Putamen (tissue), 1 donor: Measurements from ENCODE around the gene CMIP.

Experiments used
- DNase-seq: peaks from one replicate; pipeline ENCODE4 v3.0.0-alpha.2; 2016; ENCODE audit warnings: low spot score

The CMIP gene

DNA sequence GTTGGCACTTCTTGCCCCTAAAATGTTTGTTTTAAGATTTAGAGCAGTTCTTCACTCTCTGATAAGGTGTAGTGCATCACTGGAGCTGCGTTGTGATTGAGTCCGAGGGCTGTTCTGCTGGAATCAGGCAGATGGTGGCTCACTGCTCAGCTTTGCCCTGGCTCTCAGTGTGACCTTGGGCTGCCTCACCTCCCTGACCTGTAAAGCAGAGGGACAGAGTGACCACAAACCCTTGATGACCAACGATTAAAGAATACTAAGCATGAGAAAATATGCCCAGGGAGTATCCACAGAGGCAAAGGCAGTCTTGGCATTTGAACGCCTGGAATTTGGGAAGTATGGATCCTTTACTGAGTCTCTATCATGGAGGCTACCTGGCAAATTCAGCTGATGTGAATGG is 18.1 kb downstream of the CMIP start:
- no peak for DNase-seq

DNA sequence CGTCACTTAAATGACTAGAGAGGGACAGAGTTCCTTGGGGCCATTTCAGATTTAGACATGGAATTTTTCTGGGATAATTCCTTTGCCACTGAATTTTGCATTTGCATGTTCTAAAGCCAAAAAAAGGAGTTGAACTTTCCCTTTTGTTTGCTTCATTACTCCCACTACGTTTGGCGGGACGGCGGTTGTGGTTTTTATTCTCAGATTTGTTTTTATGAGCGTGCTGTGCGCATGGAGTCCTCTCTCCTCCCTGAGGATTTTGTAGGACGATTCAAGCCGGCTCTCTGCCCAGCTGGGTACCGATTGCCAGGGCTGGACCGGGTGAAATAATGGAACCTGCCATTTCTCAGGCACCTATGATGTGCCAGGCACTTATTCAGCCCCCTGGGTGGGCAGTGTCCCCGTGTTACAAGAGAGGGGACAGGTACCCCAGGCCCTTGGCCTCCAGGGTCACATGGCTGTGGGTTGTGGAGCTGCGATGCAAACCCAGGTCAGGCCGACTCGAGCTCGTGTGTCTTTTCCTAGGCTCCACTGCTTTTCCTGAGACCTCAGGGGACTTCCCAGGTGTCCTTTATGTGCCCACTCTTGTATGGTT is 18.8 kb downstream of the CMIP start:
- no peak for DNase-seq

DNA sequence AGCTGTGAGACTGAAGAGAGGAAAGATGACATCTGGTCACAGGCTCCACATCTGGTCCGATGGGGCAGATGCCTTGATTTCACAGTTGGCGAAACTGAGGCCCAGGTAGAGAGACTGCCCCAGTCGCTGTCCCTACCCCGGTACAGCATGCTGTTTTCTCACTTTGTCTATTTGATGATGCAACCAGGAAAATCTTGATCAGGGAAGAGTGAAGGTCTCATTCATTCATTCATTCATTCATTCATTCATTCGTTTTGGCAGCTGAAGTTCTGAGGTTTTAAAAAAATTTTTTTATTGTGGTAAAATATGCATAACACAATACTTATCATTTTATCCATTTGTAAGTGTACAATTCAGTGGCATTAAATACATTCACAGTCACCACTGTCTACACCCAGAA is 19.7 kb downstream of the CMIP start:
- DNase-seq: no peak

DNA sequence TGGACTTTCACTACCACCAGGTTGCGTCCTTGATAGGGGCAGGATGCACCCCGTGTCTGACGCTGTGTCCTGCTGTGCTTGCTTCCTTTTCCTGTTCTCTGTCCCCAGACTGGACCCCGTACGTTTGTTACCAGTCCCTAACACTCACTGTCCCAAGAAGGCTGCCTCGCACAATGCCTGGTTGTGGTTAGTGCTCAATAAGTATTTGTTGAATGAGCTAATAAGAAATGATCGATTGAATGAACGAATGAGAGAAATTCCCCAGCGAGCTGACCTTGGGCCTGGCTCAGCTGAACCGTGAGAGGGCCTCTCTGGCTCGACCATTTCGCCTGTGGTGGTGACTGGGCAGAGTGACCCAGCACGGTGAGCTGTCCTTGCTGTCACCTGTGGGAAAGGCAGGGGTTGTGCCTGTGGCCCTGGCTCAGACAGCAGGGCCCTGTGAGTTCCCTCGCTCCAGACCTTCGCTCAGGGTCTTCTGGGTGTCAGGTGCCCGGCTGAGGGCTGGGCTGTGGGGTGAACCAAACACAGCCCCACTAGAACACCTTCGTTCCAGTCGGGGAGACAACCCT is 20.9 kb downstream of the CMIP start:
- no peak for DNase-seq

DNA sequence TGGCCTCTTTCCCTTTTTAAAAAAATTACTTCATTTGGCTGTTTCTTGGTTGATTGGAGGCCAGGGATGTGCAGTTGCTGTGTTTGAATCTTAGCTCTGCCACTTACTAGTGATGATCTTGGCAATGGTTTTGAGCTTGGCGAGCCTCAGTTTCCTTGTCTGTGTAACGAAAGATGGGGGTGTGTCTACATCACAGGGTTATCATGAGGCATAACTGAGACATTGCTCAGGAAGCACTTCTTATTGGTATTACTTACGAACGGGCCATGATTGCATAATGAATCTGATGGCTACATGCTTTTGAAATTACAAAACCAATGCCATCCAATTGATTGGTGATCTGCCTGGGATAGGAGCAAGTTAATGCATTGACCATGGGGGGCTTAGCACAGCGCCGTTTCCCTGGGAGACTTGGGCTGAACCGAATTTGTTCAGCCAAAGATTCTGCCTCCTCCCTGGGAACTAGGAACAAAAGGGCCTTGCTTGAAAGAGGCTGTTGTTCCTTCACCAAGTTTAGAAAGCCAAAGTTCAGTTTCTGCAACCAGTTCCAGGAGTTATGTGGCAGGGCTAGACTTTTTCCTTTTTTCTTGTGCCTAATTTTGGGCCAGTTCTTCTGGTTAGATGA is 21.9 kb downstream of the CMIP start:
- DNase-seq: no peak

DNA sequence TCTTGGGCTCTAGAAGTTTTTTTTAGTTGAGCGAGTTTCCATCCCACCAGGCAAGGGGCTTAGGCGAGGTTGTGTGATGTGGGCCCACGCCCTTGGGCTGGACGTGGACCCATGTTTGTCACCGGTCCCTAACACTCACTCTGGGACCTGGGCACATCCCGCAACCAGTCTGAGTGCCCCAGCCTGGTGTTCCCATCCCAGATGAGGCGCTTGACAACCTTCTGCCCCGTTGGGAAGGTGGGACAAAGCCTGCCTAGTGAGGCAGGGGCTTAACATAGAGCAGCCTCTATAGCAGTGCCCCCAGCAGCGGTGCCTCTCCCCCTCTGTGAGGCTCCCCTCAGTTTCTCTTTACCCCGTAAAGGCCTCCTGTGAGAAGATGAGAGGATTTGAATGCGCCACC is 22.5 kb downstream of the CMIP start:
- DNase-seq: no peak

DNA sequence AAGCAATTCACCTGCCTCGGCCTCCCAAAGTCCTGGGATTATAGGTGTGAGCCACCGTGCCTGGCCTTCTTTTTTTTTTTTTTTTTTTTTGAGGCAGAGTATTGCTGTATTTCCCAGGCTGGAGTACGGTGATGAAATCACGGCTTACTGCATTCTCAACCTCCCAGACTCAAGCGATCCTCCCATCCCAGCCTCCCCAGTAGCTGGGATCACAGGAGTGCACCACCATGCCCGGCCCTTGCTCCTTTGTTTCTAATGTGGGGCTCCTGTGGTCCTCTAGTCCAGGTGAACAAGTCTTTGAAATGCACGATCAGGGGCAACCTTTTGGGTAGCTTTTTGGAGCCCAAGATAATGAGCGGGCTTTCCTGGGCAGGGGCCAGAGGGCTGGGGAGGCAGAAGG is 23.2 kb downstream of the CMIP start:
- no peak for DNase-seq

DNA sequence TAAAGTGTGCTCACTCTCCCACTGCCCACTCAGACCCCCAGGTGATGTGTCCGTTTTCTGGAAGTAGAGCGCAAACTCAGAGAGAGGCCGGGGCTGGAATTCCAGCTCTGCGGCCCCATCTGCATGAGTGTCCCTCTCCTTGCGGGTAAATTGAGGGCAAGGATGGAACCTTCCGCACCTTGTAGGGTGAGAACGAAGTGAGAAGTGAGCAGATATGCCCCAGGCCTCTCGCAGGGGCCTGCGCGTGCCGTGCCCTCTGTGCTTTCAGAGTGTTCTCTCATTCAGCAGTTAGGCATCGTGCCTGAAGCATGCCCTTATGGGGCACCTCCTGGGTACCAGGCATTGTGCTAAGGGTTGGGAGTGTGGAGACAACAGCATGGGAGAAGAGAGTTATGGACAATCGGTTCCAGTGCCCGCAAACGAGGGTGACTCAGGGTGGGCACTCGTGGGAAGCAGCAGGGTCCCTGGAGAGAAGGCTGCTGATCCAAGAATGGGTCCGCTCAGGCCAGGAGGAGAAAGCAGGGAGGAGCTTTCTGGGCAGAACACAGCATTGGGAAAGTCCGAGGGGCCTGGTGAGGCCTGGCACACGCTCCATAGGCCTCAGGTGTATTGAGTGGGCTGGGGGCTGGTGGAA is 23.8 kb downstream of the CMIP start:
- DNase-seq: no peak

DNA sequence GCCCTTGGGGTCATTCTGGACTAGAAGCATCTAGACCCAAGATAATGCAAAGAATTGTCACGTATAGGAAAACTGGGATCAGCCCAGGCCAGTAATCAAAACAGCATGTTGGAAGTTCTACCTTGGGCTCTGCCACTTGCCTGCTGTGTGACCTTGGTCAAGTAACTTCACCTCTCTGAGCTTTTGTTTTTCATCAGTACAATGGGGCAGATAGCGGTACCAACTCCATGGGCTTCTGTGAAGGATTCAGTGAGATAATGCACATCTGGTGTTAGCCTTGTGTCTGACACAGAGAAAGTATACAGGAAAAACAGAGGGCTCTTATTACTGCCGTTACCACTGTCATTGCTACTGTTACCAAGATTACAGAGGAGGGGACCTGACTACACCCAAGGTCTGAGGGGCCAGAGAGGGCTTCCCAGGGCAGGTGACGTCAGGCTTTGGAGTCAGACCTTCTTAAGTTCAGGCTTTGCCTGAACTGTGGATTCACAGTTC is 24.6 kb downstream of the CMIP start:
- no peak for DNase-seq

DNA sequence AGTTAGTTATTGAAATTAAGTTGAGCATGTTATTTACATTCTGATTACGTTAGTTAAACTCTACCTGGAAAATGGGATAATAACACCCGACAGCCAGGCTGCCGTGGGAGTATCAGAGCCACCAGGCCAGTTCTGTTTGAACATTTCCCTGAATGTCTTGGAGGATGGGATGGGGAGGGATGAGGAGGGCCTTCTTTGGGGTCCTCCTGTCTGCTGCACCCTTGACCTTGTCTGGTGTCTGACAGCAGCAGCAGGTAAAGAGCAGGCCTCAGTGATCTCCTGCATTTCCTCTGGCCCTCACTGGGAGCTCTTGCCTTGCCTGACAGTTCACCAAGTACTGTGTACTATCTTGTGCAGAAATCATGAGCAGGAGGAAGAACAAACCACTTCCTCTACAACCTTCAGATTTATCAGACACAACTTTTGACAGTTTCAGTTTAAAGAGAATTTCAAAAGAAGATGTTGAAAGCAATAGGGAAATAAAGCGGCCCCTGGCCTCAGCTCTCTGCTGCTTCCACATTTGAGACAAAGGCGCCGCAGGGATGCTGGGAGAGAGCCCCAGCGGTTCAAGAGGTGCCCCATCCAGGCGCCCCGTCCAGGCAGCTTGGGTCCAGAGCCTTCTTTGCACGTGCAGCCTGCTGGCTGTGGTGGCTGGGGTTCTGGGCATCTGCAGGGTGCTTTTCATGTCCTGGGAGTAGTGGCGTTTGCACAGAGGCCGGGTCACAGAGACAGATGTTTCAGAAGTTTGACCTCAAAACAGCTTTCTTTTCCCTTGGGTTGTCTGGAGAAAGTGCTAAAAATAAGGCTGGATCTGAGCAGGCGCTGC is 25.3 kb downstream of the CMIP start:
- DNase-seq: no peak

DNA sequence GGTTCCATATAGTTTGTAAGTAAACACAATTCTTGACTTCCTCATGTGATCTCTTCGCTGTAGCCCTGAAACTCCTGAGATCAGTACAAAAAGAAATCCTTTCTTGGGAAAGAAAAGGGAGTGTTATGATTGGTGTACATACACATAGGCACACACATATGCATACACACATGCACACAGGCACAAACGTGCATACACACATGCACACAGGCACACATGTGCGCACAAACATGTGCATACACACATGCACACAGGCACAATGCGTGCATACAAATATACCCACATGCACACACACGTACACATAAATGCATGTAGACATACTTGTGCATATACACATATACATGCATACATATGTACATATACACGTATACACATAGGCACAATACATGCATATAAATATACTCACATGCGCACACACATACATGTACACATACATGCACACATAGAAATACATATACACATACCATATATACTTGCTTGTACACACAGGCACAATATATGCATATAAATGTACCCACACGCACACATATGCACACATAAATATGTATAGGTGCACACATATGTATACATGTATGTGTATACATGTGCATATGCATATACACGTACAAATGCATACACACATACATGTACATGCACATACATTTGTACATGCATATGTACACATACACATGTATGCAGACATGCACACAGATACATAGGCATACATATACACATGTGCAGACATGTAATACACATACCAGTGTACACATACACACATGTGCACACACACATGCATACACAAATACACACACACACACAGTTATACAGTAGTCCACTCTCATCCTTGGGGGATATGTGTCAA is 26.4 kb downstream of the CMIP start:
- DNase-seq: no peak

DNA sequence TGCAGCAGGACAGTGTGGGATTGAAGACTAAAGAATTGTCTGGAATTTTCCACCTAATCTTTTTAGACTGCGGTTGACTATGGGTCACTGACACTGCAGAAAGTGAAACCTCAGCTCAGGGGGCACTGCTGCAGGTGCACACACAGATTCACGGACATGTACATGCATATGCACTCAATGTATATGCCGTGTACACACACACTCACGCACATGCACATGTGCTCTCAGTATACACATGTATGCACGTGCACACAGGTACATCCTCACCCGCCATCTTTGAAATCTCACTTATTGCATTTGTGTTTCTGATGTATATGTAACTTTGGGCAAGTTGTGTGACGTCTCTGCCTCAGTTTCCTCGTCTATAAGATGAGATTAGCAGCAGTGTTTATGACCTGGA is 27.3 kb downstream of the CMIP start:
- DNase-seq: no peak

DNA sequence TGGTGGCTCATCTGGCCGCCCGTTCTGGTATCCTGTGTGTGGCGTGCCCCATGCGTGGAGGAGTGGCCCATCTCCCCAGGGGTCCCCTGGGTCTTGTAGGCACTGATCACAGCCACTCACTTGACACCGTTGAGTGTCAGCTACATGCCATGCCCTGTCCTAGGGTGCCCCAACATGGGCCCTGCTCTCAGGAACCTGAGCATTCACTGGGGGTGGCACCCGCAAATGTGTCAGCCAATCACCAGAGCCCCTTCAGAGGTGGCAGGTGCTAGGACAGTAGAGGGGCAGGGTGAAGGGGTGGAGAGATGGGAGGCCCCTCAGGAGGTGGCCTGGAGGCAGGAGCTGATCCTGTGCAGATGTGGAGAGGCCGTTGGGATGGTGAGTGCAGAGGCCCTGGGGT is 27.8 kb downstream of the CMIP start:
- no peak for DNase-seq

DNA sequence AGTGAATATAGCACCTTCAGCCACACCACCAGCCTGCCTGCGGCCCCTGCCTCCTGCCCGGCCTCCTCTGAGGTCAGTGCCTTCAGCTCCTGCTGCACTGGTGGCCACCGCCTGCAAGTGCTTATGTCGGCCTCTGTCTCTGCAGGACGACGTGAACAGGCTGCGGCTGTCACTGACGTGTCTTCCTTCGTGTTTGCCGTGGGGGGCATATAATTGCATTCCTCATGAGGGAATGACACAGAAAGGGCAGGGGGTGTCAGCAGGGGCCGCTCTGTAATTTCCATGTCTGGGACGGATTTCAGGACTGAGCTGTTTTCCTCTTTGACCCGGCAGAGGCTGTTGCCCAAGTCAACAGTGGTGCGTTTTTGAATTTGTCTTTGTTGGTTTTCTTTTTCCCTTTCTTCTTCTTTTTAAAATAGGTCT is 28.5 kb downstream of the CMIP start:
- no peak for DNase-seq

DNA sequence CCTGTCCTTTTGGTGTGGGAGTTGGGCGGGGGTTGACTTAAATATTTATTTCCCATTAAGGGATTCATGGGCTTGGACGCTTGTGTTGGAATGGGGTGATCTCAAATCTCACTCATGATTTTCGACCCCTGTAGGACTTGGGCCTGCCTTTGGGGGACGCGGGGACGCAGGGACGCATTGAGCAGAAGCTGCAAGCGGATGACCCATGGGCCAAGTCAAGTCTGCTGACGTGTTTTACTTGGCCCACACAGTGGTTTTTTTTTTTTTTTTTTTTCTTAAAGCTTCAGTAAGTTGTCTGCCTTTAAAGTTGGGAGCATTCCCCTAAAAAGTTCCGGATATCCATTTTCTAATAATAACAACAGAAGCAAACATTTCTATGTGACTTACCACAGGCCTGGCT is 28.9 kb downstream of the CMIP start:
- DNase-seq: no peak

DNA sequence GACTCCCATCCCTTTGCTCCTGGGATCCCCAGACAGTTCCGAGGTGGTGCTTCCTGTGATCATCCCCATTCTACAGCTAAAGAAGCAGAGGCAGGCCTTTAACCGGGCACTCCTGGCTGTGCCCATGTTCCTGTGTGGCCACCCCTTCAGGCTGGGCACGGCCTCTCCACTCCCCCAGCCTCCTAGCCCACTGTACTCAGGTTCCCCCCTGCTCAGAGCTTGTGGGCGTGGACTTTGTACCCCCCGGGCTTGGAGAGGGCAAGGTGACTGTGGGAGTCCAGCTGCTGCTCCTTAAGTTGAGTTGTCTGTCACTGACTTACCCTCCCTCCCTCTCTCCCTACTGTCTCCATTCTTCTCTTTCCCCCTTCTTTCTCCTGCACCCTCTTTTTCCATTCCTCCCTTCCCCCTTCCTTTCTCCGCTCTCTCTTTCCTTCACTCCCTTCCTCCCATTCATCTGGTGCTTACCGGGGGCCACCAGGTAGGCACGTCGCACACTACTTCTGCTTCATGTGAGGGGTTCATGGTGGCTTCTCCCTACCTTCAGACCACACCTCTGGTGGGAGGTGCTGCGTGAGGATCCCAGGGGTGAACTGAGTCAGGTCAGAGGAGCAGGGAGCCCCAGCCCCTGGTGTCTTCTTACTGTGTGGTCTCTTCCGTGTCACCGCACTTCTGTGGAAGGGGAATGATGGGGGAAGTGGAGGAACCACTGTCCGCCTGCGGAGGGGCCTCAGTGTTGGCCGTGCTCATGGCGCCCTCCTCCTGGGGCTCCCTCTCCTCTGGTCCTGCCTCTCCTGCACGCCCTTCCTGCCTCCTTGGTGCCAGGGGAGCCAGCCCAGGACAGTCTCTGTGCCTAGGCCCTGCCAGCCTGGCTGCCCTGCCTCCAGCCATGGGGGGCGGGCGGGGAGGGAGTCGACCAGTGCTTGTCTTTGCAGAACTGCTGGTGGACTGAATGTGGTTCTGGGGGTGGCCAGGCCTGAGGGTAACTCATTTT is 29.7 kb downstream of the CMIP start:
- no peak for DNase-seq

DNA sequence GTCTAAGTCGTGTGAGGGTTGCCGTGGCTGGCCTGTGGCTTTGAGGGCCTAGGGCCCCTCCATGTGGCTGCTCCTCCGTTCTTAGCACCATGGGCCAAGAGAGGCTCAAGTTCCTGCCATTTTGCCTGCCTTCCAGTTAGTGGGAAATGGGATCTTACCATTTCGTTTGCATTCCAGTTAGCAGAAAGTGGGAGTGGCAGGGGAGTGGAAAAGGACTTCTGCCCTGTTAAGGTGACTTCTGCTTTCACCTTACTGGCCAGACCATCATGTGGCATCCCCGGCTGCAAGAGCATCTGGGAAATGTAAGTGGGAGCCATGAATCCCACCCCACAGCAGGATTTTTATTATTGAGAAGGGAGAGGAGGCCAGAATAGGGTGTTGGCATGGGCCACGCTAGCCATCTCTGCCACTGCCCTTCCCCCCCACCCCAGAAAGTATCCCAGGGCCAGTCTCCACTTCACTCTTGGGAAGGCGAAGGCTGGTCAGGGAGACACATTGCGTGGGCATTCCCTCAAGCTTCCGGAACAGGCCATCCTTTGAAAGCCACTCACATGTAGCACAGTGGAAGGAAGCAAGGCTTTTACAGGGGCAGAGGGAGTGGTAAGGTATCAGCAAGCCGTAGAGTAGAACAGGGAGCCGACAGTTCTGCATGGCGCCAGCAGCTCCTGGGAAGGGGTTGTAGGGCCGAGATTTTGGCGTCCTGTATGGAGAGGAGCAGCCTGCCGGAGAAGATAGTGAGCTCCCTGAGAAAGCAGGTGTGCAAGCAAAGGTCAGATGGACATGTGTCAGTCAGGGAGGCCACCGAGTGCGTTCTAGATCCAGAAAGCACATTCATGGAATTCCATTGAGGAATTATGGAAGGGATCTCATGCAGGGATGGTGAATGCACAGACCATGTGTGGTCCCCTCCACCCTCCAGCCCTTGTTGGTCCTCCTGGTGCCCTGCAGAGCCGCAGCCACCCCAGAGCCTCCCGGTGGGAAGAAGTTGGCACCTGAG is 33.4 kb downstream of the CMIP start:
- no peak for DNase-seq

DNA sequence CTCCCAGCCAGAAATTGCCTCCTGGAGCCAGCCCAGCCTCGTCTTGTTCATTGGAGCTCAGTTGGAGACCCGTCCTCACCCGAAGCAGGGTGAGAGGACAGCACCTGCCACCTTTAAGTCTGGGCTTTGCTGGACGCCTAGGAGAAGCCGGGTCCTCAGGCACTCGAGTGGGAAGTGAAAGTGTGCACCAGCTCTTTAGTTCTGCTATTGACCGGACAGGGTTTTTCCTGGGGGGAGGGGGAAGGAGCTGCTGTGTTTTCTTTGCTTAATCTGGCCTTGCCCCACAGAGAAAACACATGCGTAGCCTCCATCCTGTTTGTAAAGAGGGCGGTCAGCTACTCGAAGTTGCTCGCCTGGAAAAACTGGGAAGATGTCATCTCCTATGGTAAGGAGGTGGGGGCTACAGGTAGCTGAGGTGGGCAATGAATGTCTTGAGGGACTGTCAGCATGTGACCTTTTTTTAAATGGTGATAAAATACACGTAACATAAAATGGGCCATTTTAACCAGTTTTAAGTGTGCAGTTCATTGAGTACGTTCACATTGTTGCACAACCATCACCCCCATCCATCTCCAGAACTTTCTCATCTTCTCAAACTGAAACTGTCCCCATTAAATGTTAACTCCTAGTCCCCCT is 34.4 kb downstream of the CMIP start:
- DNase-seq: no peak
